ENCODE measurements around the gene TALDO1. TPM values are rescaled to one million over a fixed set of nuclear protein-coding genes. Genes with fewer than 3 reads are reported as not detected.
A peak's percentile ranks its signal among the peaks of the same experiment; 100 is the strongest.

The TALDO1 gene
- total and polyA plus RNA-seq, 4 donors = 72.5 to 181 (median 128) TPM

DNA sequence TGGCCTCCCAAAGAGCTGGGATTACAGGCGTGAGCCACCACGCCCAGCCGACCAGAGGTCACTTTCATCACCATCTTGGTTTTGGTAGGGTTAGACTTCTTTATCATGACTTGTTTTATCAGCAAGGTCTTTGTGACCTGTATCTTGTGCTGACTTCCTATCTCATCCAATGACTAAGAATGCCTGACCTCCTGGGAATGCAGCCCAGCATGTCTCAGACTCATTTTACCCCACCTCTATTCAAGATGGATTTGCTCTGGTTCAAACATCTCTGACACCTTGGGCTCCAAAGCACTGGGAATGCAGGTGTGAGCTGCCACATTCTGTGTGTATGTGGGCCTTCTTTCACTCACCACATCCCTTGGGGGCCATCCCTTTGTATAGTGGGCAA, 5.1 kb upstream of the TALDO1 start:
- no peaks in the 10 kb centered on the region for H3K27me3 ChIP-seq (ENCODE audit: control insufficient read depth in 4 of 4, insufficient read depth in 4 of 4, low read length in 3 of 4)
- WGBS = 90% methylated on average over 3 of the region's 3 CpGs
- H3K27ac ChIP-seq (ENCODE audit: low read depth in 1 of 2, low read length in 2 of 2) = no peak overlapping the region
- peaks cover 0 to 4% (median 2%) of the 10 kb centered on the region in 4 donors for H3K4me1 ChIP-seq (ENCODE audit: control insufficient read depth in 4 of 4, insufficient read depth in 4 of 4, low read length in 3 of 4)
- no peaks in the 10 kb centered on the region for H3K36me3 ChIP-seq (ENCODE audit: control insufficient read depth in 4 of 4, insufficient read depth in 3 of 4, low read depth in 1 of 4, low read length in 3 of 4)
- no peak overlapping the region for H3K9ac ChIP-seq (ENCODE audit: low read depth in 1 of 2, low read length in 2 of 2)
- TF ChIP-seq HNF4G (IDR thresholded peaks at IDR 0.05) (no peak), EGR1 (IDR thresholded peaks at IDR 0.05; ENCODE audit: low read depth in 2 of 2) (no peak), JUND (IDR thresholded peaks at IDR 0.05) (no peak), FOXA2 (IDR thresholded peaks at IDR 0.05) (no peak), HNF4A (conservative IDR thresholded peaks at IDR 0.05) (no peak), RAD21 (IDR thresholded peaks at IDR 0.05) (no peak)
- TF ChIP-seq, protein P1, sequence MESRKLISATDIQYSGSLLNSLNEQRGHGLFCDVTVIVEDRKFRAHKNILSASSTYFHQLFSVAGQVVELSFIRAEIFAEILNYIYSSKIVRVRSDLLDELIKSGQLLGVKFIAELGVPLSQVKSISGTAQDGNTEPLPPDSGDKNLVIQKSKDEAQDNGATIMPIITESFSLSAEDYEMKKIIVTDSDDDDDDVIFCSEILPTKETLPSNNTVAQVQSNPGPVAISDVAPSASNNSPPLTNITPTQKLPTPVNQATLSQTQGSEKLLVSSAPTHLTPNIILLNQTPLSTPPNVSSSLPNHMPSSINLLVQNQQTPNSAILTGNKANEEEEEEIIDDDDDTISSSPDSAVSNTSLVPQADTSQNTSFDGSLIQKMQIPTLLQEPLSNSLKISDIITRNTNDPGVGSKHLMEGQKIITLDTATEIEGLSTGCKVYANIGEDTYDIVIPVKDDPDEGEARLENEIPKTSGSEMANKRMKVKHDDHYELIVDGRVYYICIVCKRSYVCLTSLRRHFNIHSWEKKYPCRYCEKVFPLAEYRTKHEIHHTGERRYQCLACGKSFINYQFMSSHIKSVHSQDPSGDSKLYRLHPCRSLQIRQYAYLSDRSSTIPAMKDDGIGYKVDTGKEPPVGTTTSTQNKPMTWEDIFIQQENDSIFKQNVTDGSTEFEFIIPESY (IDR thresholded peaks at IDR 0.05) = no peak
- no peak for DNase-seq (ENCODE audit: low spot score)
- no peak overlapping the region for H3K4me3 ChIP-seq (ENCODE audit: low read depth in 1 of 3, low read length in 3 of 3)
- H3K9me3 ChIP-seq (ENCODE audit: control insufficient read depth in 4 of 4, low read length in 3 of 4) = no peaks in the 10 kb centered on the region

DNA sequence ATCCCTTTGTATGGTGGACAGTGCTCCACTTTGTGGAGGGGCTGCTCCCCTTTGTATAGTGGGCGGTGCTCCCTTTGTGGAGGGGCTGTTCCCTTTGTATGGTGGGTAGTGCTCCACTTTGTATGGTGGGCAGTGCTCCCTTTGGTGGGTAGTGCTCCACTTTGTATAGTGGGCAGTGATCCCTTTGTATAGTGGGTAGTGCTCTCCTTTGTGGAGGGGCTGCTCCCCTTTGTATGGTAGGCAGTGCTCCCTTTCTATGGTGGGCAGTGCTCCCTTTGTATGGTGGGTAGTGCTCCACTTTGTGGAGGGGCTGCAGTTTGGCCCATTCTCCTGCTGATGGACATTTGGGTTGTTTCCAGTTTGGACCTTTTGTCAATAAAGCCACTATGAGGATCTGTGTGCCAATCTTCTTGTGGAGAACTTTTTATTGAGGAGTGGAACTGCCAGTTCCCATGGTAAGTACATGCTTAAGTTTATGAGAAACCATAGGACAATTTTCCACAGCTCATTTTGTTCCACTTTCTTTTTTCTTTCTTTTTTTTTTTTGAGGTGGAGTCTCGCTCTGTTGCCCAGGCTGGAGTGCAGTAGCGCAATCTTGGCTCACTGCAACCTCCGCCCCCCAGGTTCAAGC, 4.6 kb upstream of the TALDO1 start:
- H3K4me1 ChIP-seq (ENCODE audit: control insufficient read depth in 4 of 4, insufficient read depth in 4 of 4, low read length in 3 of 4) = peaks cover under 1 to 5% (median 3%) of the 10 kb centered on the region in 4 donors
- no peaks in the 10 kb centered on the region for H3K9me3 ChIP-seq (ENCODE audit: control insufficient read depth in 4 of 4, low read length in 3 of 4)
- no peak overlapping the region for H3K4me3 ChIP-seq (ENCODE audit: low read depth in 1 of 3, low read length in 3 of 3)
- H3K9ac ChIP-seq (ENCODE audit: low read depth in 1 of 2, low read length in 2 of 2) = no peak overlapping the region
- no peak for TF ChIP-seq RXRA (IDR thresholded peaks at IDR 0.05)
- no peaks in the 10 kb centered on the region for H3K36me3 ChIP-seq (ENCODE audit: control insufficient read depth in 4 of 4, insufficient read depth in 3 of 4, low read depth in 1 of 4, low read length in 3 of 4)
- H3K27ac ChIP-seq (ENCODE audit: low read depth in 1 of 2, low read length in 2 of 2) = no peak overlapping the region
- H3K27me3 ChIP-seq (ENCODE audit: control insufficient read depth in 4 of 4, insufficient read depth in 4 of 4, low read length in 3 of 4) = no peaks in the 10 kb centered on the region
- DNase-seq (ENCODE audit: low spot score) = no peak
- WGBS = 97% methylated on average over 4 of the region's 4 CpGs

DNA sequence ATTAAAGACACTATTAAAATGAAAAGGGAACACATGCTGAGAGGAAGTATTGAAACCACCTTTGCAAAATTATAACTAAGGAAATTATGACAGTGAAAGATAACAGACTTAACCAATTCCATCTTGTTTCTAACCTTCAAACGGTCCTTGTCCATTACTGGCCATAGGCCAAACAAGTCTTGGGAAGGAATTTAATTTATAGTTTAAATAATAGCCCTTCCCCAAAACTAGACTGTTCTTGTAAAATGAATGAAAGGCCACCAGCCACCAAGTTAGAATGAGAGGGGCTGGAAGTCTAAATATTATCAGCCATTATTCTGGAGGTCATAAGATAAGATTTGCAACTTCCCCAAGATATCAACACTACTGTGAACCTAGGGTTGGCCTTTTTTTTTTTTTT, 1.8 kb upstream of the TALDO1 start:
- no peaks in the 10 kb centered on the region for H3K9me3 ChIP-seq (ENCODE audit: control insufficient read depth in 4 of 4, low read length in 3 of 4)
- H3K36me3 ChIP-seq (ENCODE audit: control insufficient read depth in 4 of 4, insufficient read depth in 3 of 4, low read depth in 1 of 4, low read length in 3 of 4) = no peaks in the 10 kb centered on the region
- peaks cover 7 to 28% (median 23%) of the 10 kb centered on the region in 4 donors for H3K4me1 ChIP-seq (ENCODE audit: control insufficient read depth in 4 of 4, insufficient read depth in 4 of 4, low read length in 3 of 4)
- TF ChIP-seq EGR1 (IDR thresholded peaks at IDR 0.05; ENCODE audit: low read depth in 2 of 2) = no peak
- 46% methylated on average over 1 of the region's 1 CpG for WGBS
- H3K9ac ChIP-seq (ENCODE audit: low read depth in 1 of 2, low read length in 2 of 2) = no peak overlapping the region
- no peaks in the 10 kb centered on the region for H3K27me3 ChIP-seq (ENCODE audit: control insufficient read depth in 4 of 4, insufficient read depth in 4 of 4, low read length in 3 of 4)
- no peak for DNase-seq (ENCODE audit: low spot score)
- no peak overlapping the region for H3K27ac ChIP-seq (ENCODE audit: low read depth in 1 of 2, low read length in 2 of 2)
- H3K4me3 ChIP-seq (ENCODE audit: low read depth in 1 of 3, low read length in 3 of 3) = no peak overlapping the region

DNA sequence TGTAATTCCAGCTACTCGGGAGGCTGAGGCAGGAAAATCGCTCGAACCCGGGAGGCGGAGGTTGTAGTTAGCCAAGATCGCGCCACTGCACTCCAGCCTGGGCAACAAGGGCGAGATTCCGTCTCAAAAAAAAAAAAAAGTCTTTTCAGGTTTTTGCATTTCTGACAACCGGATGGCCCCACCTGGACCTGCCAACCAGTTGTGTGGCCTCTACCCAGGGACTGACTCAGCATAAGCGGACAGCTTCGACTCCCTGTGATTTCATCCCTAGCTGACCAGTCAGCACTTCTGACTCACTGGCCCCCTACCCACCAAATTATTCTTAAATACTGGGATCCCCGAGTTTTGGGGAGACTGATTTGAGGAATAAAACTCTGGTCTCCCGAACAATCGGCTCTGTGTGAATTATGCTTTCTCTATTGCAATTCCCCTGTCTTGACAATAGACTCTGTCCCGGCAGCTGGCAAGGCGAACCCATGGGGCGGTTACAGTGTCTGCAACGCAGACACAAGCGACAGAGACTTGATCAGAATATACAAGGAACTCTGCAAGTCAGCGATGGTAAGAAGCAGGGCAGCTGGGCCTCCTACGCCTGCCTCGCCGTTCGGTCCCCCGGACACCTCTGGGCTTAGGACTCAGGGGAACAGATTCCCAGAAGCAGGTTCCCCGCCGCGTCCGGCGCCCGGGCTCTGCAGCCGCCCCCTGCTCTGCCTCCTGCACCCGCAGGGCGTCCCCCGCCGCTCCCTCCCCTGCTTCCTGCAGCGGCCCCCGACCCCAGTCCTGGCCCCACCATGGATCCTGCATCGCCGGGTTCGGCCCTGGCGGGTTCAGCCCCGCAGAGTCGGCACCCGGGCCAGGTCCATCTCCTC, 741 bp upstream of the TALDO1 start:
- TF ChIP-seq, protein P2, sequence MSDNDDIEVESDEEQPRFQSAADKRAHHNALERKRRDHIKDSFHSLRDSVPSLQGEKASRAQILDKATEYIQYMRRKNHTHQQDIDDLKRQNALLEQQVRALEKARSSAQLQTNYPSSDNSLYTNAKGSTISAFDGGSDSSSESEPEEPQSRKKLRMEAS (IDR thresholded peaks at IDR 0.05) = no peak
- TF ChIP-seq SP1 (IDR thresholded peaks at IDR 0.05) = no peak
- no peak for TF ChIP-seq TAF1 (conservative IDR thresholded peaks at IDR 0.05)
- TF ChIP-seq YY1 (IDR thresholded peaks at IDR 0.05) = no peak
- TF ChIP-seq, protein P3, sequence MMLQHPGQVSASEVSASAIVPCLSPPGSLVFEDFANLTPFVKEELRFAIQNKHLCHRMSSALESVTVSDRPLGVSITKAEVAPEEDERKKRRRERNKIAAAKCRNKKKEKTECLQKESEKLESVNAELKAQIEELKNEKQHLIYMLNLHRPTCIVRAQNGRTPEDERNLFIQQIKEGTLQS (IDR thresholded peaks at IDR 0.05) = no peak
- no peak for TF ChIP-seq HNF4A (conservative IDR thresholded peaks at IDR 0.05)
- TF ChIP-seq GABPA (IDR thresholded peaks at IDR 0.05 in 1 of 2, conservative IDR thresholded peaks at IDR 0.05 in 1 of 2) = no peak
- TF ChIP-seq EGR1 (IDR thresholded peaks at IDR 0.05; ENCODE audit: low read depth in 2 of 2) = no peak
- TF ChIP-seq JUND (IDR thresholded peaks at IDR 0.05) = no peak
- TF ChIP-seq, protein P4, sequence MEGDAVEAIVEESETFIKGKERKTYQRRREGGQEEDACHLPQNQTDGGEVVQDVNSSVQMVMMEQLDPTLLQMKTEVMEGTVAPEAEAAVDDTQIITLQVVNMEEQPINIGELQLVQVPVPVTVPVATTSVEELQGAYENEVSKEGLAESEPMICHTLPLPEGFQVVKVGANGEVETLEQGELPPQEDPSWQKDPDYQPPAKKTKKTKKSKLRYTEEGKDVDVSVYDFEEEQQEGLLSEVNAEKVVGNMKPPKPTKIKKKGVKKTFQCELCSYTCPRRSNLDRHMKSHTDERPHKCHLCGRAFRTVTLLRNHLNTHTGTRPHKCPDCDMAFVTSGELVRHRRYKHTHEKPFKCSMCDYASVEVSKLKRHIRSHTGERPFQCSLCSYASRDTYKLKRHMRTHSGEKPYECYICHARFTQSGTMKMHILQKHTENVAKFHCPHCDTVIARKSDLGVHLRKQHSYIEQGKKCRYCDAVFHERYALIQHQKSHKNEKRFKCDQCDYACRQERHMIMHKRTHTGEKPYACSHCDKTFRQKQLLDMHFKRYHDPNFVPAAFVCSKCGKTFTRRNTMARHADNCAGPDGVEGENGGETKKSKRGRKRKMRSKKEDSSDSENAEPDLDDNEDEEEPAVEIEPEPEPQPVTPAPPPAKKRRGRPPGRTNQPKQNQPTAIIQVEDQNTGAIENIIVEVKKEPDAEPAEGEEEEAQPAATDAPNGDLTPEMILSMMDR (IDR thresholded peaks at IDR 0.05; ENCODE audit: low read depth, low read length, missing input control) = no peak
- H3K27me3 ChIP-seq (ENCODE audit: control insufficient read depth in 4 of 4, insufficient read depth in 4 of 4, low read length in 3 of 4) = no peaks in the 10 kb centered on the region
- 27% methylated on average over 46 of the region's 46 CpGs for WGBS
- peak overlapping the region; percentile 56 to 72 for H3K27ac ChIP-seq (ENCODE audit: low read depth in 1 of 2, low read length in 2 of 2)
- H3K4me3 ChIP-seq (ENCODE audit: low read depth in 1 of 3, low read length in 3 of 3) = peak overlapping the region in 2 of 3 donors; percentile 73 to 99
- no peaks in the 10 kb centered on the region for H3K36me3 ChIP-seq (ENCODE audit: control insufficient read depth in 4 of 4, insufficient read depth in 3 of 4, low read depth in 1 of 4, low read length in 3 of 4)
- H3K4me1 ChIP-seq (ENCODE audit: control insufficient read depth in 4 of 4, insufficient read depth in 4 of 4, low read length in 3 of 4) = peaks cover 7 to 31% (median 23%) of the 10 kb centered on the region in 4 donors
- peak overlapping the region in 1 of 2 donors; percentile 61 for H3K9ac ChIP-seq (ENCODE audit: low read depth in 1 of 2, low read length in 2 of 2)
- no peaks in the 10 kb centered on the region for H3K9me3 ChIP-seq (ENCODE audit: control insufficient read depth in 4 of 4, low read length in 3 of 4)
- DNase-seq (ENCODE audit: low spot score) = no peak
